ENCODE data around the gene SLC9A9.

DNA sequence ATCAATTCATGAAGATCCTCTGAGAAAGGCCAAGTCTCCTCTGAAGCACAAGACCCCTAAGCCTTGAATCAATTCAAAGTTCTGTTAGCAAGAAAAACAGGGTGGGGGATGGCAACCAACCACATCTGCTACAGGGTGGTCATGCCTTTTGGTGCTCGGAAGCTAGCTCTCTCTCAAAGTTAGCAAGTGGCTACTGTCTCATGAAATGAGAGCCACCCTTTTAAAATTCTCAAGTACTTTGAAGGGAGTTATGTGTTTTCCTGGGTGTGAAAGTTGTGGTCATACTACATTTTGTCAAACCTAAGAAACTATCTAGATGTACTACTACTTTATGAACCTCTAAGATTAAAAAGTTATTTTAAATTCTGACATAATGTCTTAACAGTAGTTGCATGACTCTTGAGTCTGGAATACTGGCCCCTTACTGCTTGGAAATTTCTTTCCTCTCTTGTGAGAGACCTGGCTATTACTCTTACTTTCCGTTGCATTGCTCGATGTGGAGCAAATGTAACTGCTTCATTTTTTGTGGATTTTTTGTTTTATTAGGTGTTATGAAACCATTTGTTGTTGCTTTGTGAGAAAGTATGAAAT lies 612.6 kb downstream of the SLC9A9 start:
- TF ChIP-seq, protein P1, sequence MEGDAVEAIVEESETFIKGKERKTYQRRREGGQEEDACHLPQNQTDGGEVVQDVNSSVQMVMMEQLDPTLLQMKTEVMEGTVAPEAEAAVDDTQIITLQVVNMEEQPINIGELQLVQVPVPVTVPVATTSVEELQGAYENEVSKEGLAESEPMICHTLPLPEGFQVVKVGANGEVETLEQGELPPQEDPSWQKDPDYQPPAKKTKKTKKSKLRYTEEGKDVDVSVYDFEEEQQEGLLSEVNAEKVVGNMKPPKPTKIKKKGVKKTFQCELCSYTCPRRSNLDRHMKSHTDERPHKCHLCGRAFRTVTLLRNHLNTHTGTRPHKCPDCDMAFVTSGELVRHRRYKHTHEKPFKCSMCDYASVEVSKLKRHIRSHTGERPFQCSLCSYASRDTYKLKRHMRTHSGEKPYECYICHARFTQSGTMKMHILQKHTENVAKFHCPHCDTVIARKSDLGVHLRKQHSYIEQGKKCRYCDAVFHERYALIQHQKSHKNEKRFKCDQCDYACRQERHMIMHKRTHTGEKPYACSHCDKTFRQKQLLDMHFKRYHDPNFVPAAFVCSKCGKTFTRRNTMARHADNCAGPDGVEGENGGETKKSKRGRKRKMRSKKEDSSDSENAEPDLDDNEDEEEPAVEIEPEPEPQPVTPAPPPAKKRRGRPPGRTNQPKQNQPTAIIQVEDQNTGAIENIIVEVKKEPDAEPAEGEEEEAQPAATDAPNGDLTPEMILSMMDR (IDR thresholded peaks at IDR 0.05; ENCODE audit: low read depth, low read length) = no peak
- TF ChIP-seq POLR2A (IDR thresholded peaks at IDR 0.05; ENCODE audit: extremely low read depth, insufficient read length) = no peak

Data from NB4 (cell line).